Stomach (tissue), 4 donors: ENCODE measurements around the gene AIF1.

Experiments
- POLR2A ChIP-seq, 4 donors: fragments of 450-650 bp; IDR thresholded peaks; one replicate each; pipeline ENCODE4 v1.6.1; 2016; ENCODE audit warnings: antibody characterized with exemption in 4 of 4, control low read depth in 2 of 4, mild to moderate bottlenecking in 1 of 4, moderate library complexity in 1 of 4
- TF ChIP-seq, protein P1 (sequence below), 7 experiments: fragments of 450-650 bp in 4 of 7; fragments of 200-600 bp in 3 of 7; sonication (generic) in 3 of 7; IDR thresholded peaks; one replicate each; pipeline ENCODE4 v1.5.1; 2016 to 2019; ENCODE audit warnings: antibody characterized with exemption in 7 of 7, control low read depth in 2 of 7, mild to moderate bottlenecking in 1 of 7

- TF ChIP-seq POLR2A (IDR thresholded peaks at IDR 0.05) = no peak
- TF ChIP-seq, protein P1, sequence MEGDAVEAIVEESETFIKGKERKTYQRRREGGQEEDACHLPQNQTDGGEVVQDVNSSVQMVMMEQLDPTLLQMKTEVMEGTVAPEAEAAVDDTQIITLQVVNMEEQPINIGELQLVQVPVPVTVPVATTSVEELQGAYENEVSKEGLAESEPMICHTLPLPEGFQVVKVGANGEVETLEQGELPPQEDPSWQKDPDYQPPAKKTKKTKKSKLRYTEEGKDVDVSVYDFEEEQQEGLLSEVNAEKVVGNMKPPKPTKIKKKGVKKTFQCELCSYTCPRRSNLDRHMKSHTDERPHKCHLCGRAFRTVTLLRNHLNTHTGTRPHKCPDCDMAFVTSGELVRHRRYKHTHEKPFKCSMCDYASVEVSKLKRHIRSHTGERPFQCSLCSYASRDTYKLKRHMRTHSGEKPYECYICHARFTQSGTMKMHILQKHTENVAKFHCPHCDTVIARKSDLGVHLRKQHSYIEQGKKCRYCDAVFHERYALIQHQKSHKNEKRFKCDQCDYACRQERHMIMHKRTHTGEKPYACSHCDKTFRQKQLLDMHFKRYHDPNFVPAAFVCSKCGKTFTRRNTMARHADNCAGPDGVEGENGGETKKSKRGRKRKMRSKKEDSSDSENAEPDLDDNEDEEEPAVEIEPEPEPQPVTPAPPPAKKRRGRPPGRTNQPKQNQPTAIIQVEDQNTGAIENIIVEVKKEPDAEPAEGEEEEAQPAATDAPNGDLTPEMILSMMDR (IDR thresholded peaks at IDR 0.05) = no peak
These were observed 21.9 kb downstream of the AIF1 start for GRCh38 chr6:31636698-31637596.
